Activated CD4-positive, alpha-beta T cell treated with anti-CD3 and anti-CD28 coated beads, Interleukin-2, amount 50 U/mL, for 48 hours (primary cell): ENCODE data around the gene KAZN.

Experiments
- DNase-seq, 2 experiments: peaks; one replicate each; pipeline ENCODE4 v3.0.0-alpha.2; 2020

The KAZN gene

GRCh38 chr1:14648896-14649855 lies 50.7 kb downstream of the KAZN start:
- no peak for DNase-seq

GRCh38 chr1:14649976-14650375 lies 51.5 kb downstream of the KAZN start:
- no peak for DNase-seq

- DNase-seq: no peak
These were observed 52.5 kb downstream of the KAZN start for GRCh38 chr1:14650951-14651350.

- DNase-seq: no peak
These were observed 54.4 kb downstream of the KAZN start for GRCh38 chr1:14652840-14653239.

GRCh38 chr1:14653461-14653960 lies 55.0 kb downstream of the KAZN start:
- no peak for DNase-seq

- no peak for DNase-seq
These were observed 56.1 kb downstream of the KAZN start for GRCh38 chr1:14654554-14654953.

GRCh38 chr1:14655385-14655784 lies 56.9 kb downstream of the KAZN start:
- no peak for DNase-seq

- no peak for DNase-seq
These were observed 58.0 kb downstream of the KAZN start for GRCh38 chr1:14656384-14656937.

GRCh38 chr1:14658642-14659041 lies 60.2 kb downstream of the KAZN start:
- DNase-seq: no peak

- no peak for DNase-seq
These were observed 61.4 kb downstream of the KAZN start for GRCh38 chr1:14659913-14660312.

- no peak for DNase-seq
These were observed 62.3 kb downstream of the KAZN start for GRCh38 chr1:14660801-14661200.

GRCh38 chr1:14661222-14661621 lies 62.7 kb downstream of the KAZN start:
- DNase-seq: no peak

GRCh38 chr1:14662116-14662515 lies 63.6 kb downstream of the KAZN start:
- no peak for DNase-seq

- no peak for DNase-seq
These were observed 65.3 kb downstream of the KAZN start for GRCh38 chr1:14663773-14664172.

GRCh38 chr1:14666373-14666772 lies 67.9 kb downstream of the KAZN start:
- no peak for DNase-seq

GRCh38 chr1:14666962-14667650 lies 68.6 kb downstream of the KAZN start:
- DNase-seq: no peak

GRCh38 chr1:14667651-14667984 lies 69.1 kb downstream of the KAZN start:
- no peak for DNase-seq

- DNase-seq: no peak
These were observed 70.1 kb downstream of the KAZN start for GRCh38 chr1:14668538-14668937.

GRCh38 chr1:14672005-14672404 lies 73.5 kb downstream of the KAZN start:
- no peak for DNase-seq

GRCh38 chr1:14674030-14674429 lies 75.5 kb downstream of the KAZN start:
- DNase-seq: no peak

GRCh38 chr1:14676400-14676799 lies 77.9 kb downstream of the KAZN start:
- no peak for DNase-seq

- no peak for DNase-seq
These were observed 78.9 kb downstream of the KAZN start for GRCh38 chr1:14677292-14677971.

GRCh38 chr1:14678011-14678638 lies 79.6 kb downstream of the KAZN start:
- no peak for DNase-seq
